Measurements from ENCODE around the gene MAD1L1.

The MAD1L1 gene

DNA sequence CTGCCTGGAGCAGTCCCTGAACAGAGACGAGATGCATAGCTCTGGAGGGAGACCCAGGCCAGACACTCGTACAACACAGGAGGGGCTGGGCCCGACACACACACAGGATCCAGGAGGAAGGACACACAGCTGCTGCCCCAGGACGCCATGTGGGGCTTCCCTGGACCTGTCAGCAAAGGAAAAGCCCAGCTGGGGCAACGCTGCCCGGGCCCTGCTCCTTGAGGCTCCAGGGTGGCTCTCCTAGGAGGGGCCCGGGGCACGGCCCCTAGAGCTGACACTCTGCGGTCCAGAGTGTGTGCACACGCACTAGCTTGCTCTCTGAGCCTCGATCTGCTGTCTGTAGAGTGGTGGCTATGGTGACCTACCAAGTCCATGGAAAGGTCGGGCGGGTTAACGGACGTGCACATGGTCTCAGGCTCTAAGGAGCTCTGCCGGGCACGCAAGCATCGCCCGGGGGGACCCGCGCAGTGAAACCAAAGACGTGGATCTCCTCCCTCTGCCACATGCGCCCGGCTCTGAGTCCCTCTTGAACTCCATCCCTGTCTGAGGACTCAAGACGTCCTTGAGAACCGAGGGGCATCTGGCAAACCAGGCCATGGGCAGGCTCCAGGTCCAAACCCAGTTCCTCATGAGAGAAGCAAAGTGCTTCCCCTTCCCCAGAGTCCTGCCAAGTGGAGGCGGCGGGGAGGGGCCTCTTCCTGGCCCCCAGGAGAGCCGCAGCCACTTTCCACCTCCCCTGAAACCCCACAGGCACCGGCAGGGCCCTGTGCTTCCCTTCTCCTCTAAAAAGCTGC, 283.7 kb downstream of the MAD1L1 start:
- 95% methylated on average over 30 of the region's 30 CpGs for WGBS
- Histone ChIP-seq H2BK15ac (ENCODE audit: low read depth, poor library complexity, severe bottlenecking) (no peak overlapping the region), H3K4me3 (ENCODE audit: insufficient read depth in 1 of 2, low read depth in 1 of 2, low read length in 2 of 2) (no peak overlapping the region), H3K36me3 (ENCODE audit: control insufficient read depth in 1 of 2, insufficient read depth in 2 of 2, low read depth in 1 of 2, low read length in 2 of 2) (peaks cover 4 to 73% of the 10 kb centered on the region in 2 experiments), H3K9me3 (ENCODE audit: control insufficient read depth, low read length) (no peaks in the 10 kb centered on the region), H3K23ac (ENCODE audit: low read length in 2 of 2) (no peak overlapping the region), H3K9ac (ENCODE audit: low read length) (no peak overlapping the region), H3K18ac (ENCODE audit: low read depth in 1 of 2, low read length in 2 of 2) (no peak overlapping the region), H4K8ac (ENCODE audit: low read length) (no peak overlapping the region), H3K27ac (ENCODE audit: low read length, poor library complexity, severe bottlenecking) (no peak overlapping the region), H2BK5ac (ENCODE audit: low read depth, low read length, poor library complexity, severe bottlenecking) (no peak overlapping the region), H2BK12ac (ENCODE audit: low read length in 2 of 2) (no peak overlapping the region), H3K27me3 (ENCODE audit: control insufficient read depth in 1 of 2, insufficient read depth in 1 of 2, low read length in 2 of 2) (no peaks in the 10 kb centered on the region), H2AFZ (ENCODE audit: low read depth, low read length) (no peak overlapping the region), H3K14ac (ENCODE audit: low read length in 2 of 2) (no peak overlapping the region), H2BK120ac (ENCODE audit: low read depth, low read length) (no peak overlapping the region), H3K4ac (ENCODE audit: low read depth in 1 of 2, low read length in 2 of 2) (no peak overlapping the region), H3K4me2 (ENCODE audit: low read length, poor library complexity, severe bottlenecking) (no peak overlapping the region), H3K79me1 (replicated peaks; ENCODE audit: low read length, poor library complexity, severe bottlenecking) (peaks cover 9% of the 10 kb centered on the region), H2AK5ac (ENCODE audit: low read length, severe bottlenecking) (no peak overlapping the region), H3K4me1 (ENCODE audit: control insufficient read depth, insufficient read depth, low read depth, low read length) (peaks cover 9% of the 10 kb centered on the region), H4K91ac (ENCODE audit: low read length) (no peak overlapping the region)
- no peak for DNase-seq

DNA sequence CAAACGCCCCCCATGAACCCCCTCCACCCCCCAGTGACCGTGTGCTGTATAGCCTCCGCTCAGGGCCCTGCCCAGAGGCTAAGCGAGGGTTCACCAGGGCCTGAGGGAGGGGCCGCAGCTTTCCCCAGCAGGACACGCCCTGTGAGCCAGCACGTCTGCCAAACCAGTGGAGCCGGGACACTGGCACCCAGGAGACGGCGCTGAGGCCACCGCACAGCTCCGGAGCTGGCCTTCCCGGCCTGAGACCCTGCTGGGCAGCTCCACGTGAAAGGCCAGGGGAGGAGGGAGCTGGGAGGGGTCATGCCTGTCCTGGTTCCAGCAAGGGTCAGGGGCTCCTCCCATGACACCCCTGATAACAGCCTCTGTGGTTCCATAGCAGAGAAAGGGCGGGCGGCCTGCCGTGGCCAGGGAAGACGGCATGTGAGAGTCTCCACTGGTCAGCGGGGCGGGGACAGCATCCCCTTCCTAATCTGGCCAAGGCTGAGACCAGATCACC, 284.4 kb downstream of the MAD1L1 start:
- Histone ChIP-seq H3K36me3 (ENCODE audit: control insufficient read depth in 1 of 2, insufficient read depth in 2 of 2, low read depth in 1 of 2, low read length in 2 of 2) (peaks cover 4 to 68% of the 10 kb centered on the region in 2 experiments), H3K27me3 (ENCODE audit: control insufficient read depth in 1 of 2, insufficient read depth in 1 of 2, low read length in 2 of 2) (no peaks in the 10 kb centered on the region), H3K9ac (ENCODE audit: low read length) (no peak overlapping the region), H3K18ac (ENCODE audit: low read depth in 1 of 2, low read length in 2 of 2) (no peak overlapping the region), H3K79me1 (replicated peaks; ENCODE audit: low read length, poor library complexity, severe bottlenecking) (peaks cover 7% of the 10 kb centered on the region), H3K4me2 (ENCODE audit: low read length, poor library complexity, severe bottlenecking) (no peak overlapping the region), H3K9me3 (ENCODE audit: control insufficient read depth, low read length) (no peaks in the 10 kb centered on the region), H4K91ac (ENCODE audit: low read length) (no peak overlapping the region), H3K4me1 (ENCODE audit: control insufficient read depth, insufficient read depth, low read depth, low read length) (peaks cover 9% of the 10 kb centered on the region), H3K27ac (ENCODE audit: low read length, poor library complexity, severe bottlenecking) (no peak overlapping the region), H4K8ac (ENCODE audit: low read length) (peak overlapping the region; percentile 39), H2BK15ac (ENCODE audit: low read depth, poor library complexity, severe bottlenecking) (no peak overlapping the region), H3K4ac (ENCODE audit: low read depth in 1 of 2, low read length in 2 of 2) (no peak overlapping the region), H3K14ac (ENCODE audit: low read length in 2 of 2) (no peak overlapping the region), H3K4me3 (ENCODE audit: insufficient read depth in 1 of 2, low read depth in 1 of 2, low read length in 2 of 2) (no peak overlapping the region), H2AK5ac (ENCODE audit: low read length, severe bottlenecking) (no peak overlapping the region), H2BK12ac (ENCODE audit: low read length in 2 of 2) (no peak overlapping the region), H2BK120ac (ENCODE audit: low read depth, low read length) (no peak overlapping the region), H2BK5ac (ENCODE audit: low read depth, low read length, poor library complexity, severe bottlenecking) (no peak overlapping the region), H3K23ac (ENCODE audit: low read length in 2 of 2) (no peak overlapping the region), H2AFZ (ENCODE audit: low read depth, low read length) (no peak overlapping the region)
- WGBS: 92% methylated on average over 20 of the region's 20 CpGs
- DNase-seq: no peak

DNA sequence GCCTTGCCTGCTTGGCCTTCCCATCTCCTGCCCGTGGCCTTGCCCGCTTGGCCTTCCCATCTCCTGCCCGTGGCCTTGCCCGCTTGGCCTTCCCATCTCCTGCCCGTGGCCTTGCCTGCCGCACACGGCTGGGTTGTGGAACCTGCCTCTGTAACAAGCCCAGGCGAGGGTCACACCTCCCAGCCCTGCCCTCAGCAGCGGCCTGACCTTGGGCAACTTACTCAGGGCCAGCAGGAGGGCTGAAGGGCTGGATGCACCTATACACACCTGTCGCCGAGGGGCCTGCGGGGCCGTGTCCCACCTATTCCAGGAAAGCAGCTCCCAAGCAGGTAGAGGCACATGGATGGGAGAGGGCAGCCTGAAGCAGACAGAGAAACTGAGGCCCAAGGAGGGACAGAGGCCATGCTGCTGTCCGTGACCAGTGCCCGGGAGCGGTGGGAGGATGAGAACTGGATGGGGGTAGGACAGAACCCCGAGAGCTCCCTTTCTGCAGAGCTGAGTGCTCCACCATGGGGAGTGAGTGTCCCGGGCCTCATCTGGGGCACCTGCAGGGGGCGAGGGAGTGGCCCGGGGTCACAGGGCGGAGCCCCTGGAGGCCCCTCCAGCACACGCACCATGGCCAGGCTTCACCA, 285.0 kb downstream of the MAD1L1 start:
- H3K9me3 ChIP-seq (ENCODE audit: control insufficient read depth, low read length): no peaks in the 10 kb centered on the region
- WGBS: 89% methylated on average over 22 of the region's 22 CpGs
- H3K14ac ChIP-seq (ENCODE audit: low read length in 2 of 2): peak overlapping the region in 1 of 2 experiments; percentile 11

DNA sequence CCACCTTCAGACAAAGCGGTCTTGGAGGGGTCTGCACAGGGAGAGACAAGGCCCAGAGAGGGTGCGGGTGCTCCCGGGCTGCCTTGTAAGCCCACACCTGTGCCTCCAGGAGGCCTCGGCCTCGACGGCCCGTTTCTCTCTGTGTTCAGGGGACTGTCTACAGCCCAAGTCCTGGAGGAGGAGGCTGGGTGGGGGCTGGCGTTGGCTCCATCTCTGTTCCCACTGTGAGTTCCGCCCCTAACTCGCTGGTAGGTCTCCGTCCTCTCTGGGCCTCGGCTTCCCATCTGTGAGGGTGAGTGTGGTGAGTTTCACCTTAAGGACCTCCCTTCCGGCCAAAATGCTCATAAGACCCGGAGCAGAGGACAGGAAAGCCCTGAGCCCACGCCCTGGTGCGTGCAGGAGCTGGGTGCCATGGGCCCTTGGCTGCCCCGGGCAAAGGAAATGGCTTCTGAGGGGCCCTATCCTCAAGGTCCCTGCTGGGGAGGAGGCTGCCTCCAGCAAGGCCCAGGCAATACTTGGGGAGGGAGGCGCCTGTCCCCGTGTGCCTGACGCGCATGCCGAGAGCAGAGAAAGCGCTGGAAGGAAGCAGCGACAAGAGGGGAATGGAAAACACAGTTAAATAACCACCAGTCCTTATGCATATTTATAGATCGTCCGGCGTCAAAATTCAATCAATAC, 285.8 kb downstream of the MAD1L1 start:
- Histone ChIP-seq H3K4me1 (ENCODE audit: control insufficient read depth, insufficient read depth, low read depth, low read length) (peaks cover 9% of the 10 kb centered on the region), H3K9me3 (ENCODE audit: control insufficient read depth, low read length) (no peaks in the 10 kb centered on the region), H3K23ac (ENCODE audit: low read length in 2 of 2) (no peak overlapping the region), H3K4me3 (ENCODE audit: insufficient read depth in 1 of 2, low read depth in 1 of 2, low read length in 2 of 2) (no peak overlapping the region), H3K27ac (ENCODE audit: low read length, poor library complexity, severe bottlenecking) (no peak overlapping the region), H3K18ac (ENCODE audit: low read depth in 1 of 2, low read length in 2 of 2) (no peak overlapping the region), H2AFZ (ENCODE audit: low read depth, low read length) (no peak overlapping the region), H3K14ac (ENCODE audit: low read length in 2 of 2) (no peak overlapping the region), H3K36me3 (ENCODE audit: control insufficient read depth in 1 of 2, insufficient read depth in 2 of 2, low read depth in 1 of 2, low read length in 2 of 2) (peaks cover 4 to 61% of the 10 kb centered on the region in 2 experiments), H3K4ac (ENCODE audit: low read depth in 1 of 2, low read length in 2 of 2) (no peak overlapping the region), H3K79me1 (replicated peaks; ENCODE audit: low read length, poor library complexity, severe bottlenecking) (peaks cover 7% of the 10 kb centered on the region), H2BK5ac (ENCODE audit: low read depth, low read length, poor library complexity, severe bottlenecking) (no peak overlapping the region), H2AK5ac (ENCODE audit: low read length, severe bottlenecking) (no peak overlapping the region), H4K91ac (ENCODE audit: low read length) (no peak overlapping the region), H2BK15ac (ENCODE audit: low read depth, poor library complexity, severe bottlenecking) (no peak overlapping the region), H3K4me2 (ENCODE audit: low read length, poor library complexity, severe bottlenecking) (no peak overlapping the region), H3K9ac (ENCODE audit: low read length) (no peak overlapping the region), H2BK120ac (ENCODE audit: low read depth, low read length) (no peak overlapping the region), H2BK12ac (ENCODE audit: low read length in 2 of 2) (no peak overlapping the region), H4K8ac (ENCODE audit: low read length) (no peak overlapping the region), H3K27me3 (ENCODE audit: control insufficient read depth in 1 of 2, insufficient read depth in 1 of 2, low read length in 2 of 2) (no peaks in the 10 kb centered on the region)
- no peak for DNase-seq
- WGBS: 96% methylated on average over 27 of the region's 27 CpGs

More for the DNA sequence above, 285.0 kb downstream of the MAD1L1 start:
- Histone ChIP-seq H4K91ac (ENCODE audit: low read length) (no peak overlapping the region), H2BK12ac (ENCODE audit: low read length in 2 of 2) (no peak overlapping the region), H2BK15ac (ENCODE audit: low read depth, poor library complexity, severe bottlenecking) (no peak overlapping the region), H2BK120ac (ENCODE audit: low read depth, low read length) (no peak overlapping the region), H3K4ac (ENCODE audit: low read depth in 1 of 2, low read length in 2 of 2) (no peak overlapping the region), H2AK5ac (ENCODE audit: low read length, severe bottlenecking) (no peak overlapping the region), H3K9ac (ENCODE audit: low read length) (no peak overlapping the region), H3K27me3 (ENCODE audit: control insufficient read depth in 1 of 2, insufficient read depth in 1 of 2, low read length in 2 of 2) (no peaks in the 10 kb centered on the region), H3K4me2 (ENCODE audit: low read length, poor library complexity, severe bottlenecking) (no peak overlapping the region), H3K36me3 (ENCODE audit: control insufficient read depth in 1 of 2, insufficient read depth in 2 of 2, low read depth in 1 of 2, low read length in 2 of 2) (peaks cover 4 to 66% of the 10 kb centered on the region in 2 experiments), H2AFZ (ENCODE audit: low read depth, low read length) (no peak overlapping the region), H4K8ac (ENCODE audit: low read length) (no peak overlapping the region), H3K79me1 (replicated peaks; ENCODE audit: low read length, poor library complexity, severe bottlenecking) (peaks cover 7% of the 10 kb centered on the region), H3K27ac (ENCODE audit: low read length, poor library complexity, severe bottlenecking) (no peak overlapping the region), H3K23ac (ENCODE audit: low read length in 2 of 2) (no peak overlapping the region), H2BK5ac (ENCODE audit: low read depth, low read length, poor library complexity, severe bottlenecking) (no peak overlapping the region), H3K4me1 (ENCODE audit: control insufficient read depth, insufficient read depth, low read depth, low read length) (peaks cover 9% of the 10 kb centered on the region), H3K18ac (ENCODE audit: low read depth in 1 of 2, low read length in 2 of 2) (no peak overlapping the region), H3K4me3 (ENCODE audit: insufficient read depth in 1 of 2, low read depth in 1 of 2, low read length in 2 of 2) (no peak overlapping the region)
- no peak for DNase-seq

Measured in mesenchymal stem cell (in vitro differentiated cells and primary cell).